Measurements from ENCODE around the gene ITGBL1.

ITGBL1 gene

DNA sequence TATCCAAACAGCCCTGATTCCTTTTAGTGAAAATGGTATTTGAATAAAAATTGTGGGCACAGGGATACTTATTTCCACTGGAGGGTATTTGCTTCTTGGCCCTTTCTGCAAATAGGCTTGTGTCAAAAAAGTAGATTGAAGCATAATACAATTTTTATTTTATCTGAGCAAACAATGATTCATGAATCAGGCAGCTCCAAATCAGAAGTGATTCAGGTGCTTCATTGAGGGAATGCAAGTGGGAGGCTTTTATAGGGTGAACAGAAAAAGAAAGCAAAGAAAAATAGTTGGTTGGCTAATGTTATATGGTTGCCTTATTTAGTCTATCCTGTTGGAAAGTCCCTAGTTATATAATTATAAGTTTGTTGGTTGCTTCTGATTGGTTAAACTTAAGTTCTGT lies 117.9 kb downstream of the ITGBL1 start:
- no peak for DNase-seq

DNA sequence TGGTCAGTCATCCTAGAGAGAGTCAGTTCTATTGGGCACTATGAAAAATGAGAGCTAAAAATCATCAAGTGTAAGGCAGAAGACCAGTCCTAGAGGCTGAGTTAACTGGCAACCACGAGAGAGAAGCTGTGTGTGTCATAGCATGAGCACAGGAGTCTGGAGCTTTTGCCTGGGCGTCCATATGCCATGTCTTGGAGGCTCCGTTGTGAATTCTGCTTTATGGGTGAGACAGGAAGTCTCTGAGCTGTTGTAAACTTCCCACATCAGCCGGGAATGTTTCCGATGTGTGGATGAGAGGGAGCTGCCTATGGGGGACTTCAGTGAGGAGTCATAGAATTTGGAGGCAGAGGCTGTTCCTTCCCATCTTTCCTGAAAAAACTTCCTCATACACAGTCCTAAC lies 120.0 kb downstream of the ITGBL1 start:
- DNase-seq = no peak

DNA sequence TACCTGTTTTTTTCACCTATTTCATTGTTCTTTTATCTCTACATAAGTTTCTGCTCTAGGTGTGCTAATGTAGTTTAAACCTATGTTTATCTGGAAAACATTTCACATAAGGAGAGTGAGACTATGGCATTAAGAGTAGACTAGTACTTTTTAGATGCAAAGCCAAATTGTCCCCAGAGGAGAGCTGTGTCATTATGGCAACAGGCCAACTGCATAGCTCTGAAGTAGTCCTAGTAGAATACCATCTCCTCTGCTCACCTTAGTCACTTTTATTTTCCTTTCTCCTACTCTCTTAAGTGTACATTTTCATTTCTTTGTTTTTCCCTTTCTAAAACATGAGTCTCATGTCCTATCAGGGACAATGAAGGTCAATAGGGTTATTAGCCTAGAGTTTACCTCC lies 123.1 kb downstream of the ITGBL1 start:
- peak in 2 of 3 experiments; percentile 20 to 27 for DNase-seq

DNA sequence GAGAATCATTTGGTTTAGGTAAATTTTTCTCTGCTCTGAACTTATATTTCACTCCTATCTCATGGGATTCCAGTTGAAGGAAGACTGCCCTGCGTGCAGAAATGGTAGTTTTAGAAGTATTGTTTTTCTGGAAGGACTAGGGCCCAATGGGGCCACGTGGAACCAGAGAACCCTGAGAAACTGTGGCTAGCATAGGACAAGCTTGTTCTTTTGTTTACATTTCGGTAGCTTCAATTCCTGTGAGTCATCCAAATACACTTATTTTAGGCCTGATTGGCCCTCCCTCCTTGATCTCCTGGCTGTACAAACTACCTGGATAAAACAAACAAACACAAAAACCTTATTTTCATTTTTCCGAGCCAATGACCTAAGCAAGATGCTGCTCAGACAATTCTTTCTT lies 124.0 kb downstream of the ITGBL1 start:
- peak in 1 of 3 experiments; percentile 47 for DNase-seq

DNA sequence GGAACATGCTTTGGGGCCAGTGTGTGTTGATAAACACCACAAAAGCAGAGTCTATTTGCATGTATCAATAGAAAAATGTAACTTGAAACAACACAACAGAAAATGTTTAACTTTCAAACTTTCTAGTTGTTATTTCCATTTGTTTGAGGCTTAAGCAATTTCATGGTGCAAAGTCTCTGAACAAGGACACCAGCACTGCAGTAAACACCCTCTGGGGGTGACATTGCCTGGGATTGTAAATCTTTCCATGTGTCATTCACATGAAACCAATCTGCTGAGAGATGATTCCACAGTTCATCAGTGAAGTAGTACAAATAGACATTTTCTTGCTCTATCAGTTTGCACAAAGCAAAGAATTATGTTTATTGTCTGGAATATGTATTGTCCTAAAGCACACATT lies 124.5 kb downstream of the ITGBL1 start:
- peak in 2 of 3 experiments; percentile 13 to 50 for DNase-seq

DNA sequence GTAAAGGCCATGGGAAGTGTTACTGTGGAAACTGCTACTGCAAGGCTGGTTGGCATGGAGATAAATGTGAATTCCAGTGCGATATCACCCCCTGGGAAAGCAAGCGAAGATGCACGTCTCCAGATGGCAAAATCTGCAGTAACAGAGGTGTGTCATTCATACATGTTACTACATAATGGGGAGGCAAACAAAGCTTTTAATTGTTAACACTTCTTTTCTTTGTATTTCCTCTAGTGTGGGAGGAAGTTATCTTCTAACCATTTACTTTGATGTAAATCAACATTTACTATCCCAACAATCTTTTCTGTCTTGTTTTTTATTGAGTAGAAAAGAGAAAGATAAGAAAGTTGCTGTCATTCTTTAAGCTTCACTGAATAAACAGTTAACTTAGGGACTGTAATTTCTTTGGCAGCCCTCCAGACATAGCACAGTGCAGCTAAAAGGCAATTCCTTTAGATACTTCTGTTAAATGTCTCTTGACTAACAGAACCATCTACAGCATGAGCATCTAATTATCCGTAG lies 126.9 kb downstream of the ITGBL1 start:
- DNase-seq = peak in 2 of 3 experiments; percentile 27 to 79

DNA sequence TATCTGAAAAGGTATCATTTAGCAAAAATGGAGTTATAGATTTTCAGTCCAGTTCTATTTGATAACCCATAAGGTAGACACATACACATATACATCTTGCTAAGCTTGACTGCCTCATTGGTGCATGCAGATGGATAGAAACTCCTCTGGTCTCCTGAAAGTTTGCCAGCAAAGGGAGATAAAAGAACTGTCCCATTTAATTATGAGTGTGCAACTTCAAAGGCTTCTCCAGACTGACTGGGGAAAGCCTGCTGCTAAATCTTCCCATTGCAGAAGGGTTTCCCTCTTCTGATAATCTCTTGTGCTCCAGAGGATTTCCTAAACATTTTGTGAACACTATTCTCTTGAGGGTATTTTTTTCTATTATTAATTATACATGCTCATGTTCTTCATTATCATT lies 131.9 kb downstream of the ITGBL1 start:
- DNase-seq = peak in 1 of 3 experiments; percentile 25

DNA sequence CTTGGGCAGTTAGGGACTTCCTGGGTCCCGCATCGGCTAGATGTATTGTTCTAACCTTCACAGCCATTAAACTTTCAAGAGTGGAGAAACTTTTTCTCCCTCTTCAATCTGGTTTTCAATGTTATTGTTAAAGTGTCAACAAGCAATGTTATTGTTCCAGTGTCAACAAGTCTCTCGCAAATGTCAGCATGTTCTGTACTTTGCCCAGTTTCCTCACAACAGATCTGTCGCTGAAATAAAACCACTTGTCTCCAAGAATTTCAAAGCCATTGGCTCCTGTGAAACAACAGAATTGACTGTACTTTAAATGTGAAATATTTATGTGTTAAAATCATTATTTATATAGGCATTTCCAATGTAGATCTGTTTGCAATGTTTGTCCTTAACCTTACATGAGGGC lies 138.0 kb downstream of the ITGBL1 start:
- no peak for DNase-seq

DNA sequence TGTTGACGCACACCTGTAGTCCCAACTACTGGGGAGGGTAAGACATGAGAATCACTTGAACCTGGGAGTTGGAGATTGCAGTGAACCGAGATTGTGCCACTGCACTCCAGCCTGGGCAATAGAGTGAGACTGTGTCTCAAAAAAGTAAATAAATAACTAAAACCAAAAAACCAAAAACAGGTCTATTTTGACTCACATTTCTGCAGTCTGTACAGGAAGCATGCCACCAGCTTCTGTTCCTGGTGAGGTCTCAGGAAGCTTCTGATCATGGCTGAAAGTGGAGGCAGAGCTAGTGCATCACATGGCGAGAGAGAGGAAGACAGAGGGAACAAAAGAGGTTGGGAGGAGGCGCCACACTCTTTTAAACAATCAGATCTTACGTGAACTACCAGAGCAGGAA lies 142.5 kb downstream of the ITGBL1 start:
- DNase-seq = no peak

DNA sequence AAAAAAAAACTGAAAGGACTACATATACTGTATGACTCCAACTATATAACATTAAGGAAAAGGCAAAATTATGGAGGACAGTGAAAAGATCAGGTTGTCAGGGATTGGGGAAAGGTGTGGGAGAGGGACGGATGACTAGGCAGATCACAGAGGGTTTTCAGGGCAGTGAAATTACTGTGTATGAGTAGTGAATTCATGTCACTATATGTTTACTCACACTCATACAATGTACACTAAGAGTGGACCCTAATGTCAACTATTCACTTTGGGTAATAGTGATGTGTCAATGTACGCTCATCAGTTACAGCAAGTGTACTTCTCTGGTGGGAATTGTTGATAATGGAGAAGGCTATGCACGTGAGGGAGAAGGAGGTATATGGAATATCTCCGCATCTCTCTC lies 144.3 kb downstream of the ITGBL1 start:
- DNase-seq = no peak

DNA sequence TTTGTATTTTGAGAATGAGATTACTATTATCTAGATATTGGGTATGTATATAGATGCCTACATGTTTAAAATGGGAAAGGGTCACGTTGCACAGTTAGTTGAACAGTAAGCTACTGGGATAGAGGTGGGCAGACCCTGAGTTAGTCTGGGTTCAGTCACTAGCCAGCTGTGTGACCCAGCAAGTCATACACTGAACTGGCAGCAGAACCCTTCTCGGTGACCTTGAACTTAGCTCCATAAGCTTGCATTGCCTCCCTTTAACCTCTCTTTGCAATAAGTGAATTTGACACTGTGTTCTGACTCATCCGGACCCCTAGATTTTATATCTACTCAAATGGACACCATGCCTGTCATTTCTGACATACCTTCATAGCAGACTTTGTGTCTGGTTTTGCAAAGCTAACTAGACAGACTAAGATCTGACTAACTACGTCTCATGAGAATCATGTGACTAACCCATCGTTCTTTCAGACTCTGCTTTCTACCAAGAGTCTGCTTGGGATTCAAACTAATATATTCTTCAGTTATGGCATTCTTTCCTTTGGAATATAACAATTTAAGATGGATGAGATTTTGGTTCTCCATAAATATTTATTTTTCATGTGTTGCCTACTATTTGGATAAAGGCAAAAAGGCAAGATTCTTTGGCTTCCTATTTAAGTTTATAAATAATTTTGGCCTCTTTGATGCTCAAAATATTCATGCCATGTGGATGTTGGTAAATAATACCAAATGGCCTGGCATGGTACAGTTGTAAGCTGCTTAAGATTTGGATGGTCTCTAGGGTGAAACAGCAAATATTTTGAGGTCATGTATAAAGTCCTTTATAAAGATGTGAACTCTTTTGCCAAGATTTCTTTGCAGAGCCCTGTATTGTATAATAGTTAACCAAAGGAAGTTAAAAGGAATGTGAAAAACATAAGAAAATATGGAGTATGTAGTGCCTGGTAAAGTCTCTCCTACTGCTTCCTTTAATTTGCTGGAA lies 159.3 kb downstream of the ITGBL1 start:
- no peak for DNase-seq

DNA sequence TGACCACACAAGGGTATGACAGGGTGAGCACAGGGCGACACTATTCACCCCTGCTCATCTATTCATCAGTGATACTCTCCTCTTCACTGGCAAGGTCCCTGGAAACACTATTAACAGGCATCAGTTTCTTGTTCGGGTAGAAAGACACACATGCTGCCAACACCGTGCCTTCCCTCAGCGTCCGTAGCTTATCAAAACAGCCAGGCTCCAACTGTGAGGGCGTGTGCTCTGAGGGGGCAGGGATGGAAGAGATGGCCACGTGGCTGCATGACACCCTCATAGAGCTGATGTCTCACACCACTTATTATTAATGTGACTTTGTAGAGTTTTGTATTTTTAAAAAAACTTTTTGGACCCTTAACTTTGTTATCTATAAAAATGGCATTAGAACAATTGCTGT lies 160.3 kb downstream of the ITGBL1 start:
- no peak for DNase-seq

DNA sequence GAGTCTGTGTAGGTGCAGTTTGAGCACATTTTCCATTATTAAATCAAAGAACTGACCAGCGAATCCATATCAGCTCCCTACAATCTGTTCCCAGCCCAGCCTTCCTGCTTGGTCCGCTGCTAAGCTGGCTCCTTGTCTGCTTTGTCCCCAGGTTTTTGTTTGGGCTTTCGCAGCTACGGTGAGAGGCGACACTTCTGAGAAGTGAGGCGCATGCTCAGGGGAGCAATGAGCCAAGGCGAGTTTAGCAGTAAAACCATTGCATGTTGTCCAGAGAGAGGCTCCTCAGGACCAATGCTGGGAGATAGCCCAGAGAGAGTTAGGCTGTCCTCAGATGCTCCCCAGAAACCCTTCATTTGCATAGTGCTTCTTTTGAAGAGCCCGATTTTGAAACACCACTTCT lies 162.0 kb downstream of the ITGBL1 start:
- peak in 1 of 3 experiments; percentile 61 for DNase-seq

DNA sequence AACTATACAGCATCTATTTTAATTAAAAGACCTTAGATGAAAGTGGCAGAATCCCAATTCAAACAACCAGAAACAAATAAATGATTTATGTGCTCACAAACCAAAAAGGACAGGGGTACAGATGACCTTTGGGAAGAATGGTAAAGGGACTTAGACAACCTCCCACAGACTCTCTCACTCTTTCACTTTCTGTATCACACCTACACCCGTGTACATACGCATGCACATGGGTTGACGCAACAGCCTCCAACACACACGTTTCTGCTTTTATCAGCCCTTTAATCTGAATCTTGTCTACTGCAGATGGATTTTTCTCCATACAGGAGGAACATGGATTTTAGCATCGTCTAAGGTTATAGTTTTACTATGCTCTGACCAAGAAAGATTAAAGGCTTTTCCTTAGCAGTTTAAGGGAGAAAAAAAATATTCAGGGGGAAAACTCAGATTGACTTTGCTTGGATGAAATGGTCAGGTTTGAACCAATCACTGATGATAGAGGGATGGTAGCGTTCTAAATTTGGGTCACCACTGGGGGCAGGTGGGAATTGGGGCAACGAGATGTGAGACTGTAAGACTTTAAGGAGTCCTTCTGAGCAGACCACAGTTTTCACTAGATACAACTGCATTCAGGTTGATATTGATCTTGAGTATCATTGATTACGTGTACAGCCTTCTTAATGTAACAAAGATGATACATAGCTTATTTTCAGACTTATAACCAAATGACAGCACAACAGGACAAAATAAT lies 166.1 kb downstream of the ITGBL1 start:
- no peak for DNase-seq

DNA sequence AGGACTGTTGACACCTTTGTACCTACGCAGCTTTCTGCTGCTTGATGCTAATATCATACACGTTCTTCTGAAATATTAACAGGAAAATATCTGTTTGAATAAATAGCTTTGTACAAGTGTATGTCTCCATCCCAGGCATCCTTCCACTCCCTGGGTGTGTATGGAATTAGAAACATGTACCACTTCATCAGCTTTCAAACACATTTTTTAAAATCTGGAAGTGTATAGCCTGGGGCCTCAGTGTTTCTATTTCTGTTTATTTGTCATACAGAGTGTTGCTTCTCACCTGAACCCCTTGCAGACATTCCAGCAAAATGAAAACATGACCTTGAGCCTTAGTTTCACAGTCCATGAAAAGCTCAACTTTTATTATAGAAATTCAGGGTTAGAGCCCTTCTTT lies 168.6 kb downstream of the ITGBL1 start:
- DNase-seq = no peak

DNA sequence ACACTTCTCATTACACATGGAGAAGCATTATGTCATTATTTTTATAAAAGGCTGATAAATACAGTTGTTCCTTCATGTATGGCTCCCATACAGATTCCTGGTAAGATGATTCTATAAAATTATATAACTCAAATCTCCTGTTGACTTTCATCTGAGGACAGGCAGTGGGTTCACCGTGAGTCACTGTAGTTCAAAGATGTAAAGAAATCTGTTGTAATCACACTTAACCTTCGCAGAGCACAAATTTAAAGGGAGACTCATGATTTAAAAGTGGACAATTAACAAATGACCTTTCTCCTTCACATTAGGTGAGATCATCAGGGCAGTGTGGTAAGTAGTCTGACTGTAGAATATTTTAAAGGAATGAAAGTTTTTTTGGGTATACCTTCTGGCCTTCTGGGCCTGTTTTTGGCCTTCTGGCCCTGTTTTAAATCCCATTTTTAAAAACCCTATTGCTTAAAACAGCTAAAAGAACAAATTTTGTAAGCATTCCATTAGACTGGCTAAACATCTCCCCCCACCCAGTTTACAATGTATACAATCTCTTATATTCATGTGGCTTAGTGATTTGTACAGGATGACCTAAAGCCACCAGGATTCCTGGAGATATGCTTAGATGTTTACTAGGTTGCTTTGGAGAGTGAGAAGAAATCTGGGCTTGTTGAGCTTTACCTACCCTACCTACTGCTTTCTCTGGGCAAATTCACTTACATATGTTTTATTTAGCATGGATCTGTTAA lies 171.2 kb downstream of the ITGBL1 start:
- DNase-seq = peak in 1 of 3 experiments; percentile 52

DNA sequence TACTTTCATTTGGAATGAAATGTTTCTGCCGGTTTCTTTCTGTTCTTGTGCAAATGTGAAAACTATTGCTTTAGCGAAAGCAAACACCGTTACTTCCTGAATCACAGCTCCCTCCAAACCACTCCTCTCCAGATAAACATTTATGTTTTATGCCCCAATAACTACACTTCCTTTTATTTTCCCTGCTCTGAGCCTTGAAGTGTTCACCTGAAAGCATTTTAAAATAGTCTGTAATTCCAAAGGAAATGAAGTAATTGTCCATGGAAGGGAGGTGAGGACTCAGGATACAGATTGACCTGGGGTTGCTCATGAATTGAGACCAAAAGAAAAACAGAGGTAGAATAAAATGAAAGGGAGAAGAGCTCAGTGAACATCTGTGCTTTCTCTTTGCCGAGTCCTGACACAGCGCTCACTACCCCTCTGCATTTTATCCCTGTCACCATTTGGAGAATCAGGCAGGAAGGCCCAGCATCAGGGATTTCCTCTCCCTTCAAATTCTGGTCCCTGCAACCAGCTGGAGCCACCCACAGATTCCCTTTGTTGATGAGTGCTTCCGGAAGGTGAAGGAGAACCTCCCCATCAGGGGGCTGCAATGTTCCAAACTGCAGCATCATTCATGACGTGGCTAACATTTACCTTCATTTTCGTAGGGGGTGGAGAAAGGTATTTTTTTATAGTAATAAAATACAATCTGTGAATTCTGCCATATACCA lies 171.9 kb downstream of the ITGBL1 start:
- peak; percentile 13 to 94 (median 81) for DNase-seq

DNA sequence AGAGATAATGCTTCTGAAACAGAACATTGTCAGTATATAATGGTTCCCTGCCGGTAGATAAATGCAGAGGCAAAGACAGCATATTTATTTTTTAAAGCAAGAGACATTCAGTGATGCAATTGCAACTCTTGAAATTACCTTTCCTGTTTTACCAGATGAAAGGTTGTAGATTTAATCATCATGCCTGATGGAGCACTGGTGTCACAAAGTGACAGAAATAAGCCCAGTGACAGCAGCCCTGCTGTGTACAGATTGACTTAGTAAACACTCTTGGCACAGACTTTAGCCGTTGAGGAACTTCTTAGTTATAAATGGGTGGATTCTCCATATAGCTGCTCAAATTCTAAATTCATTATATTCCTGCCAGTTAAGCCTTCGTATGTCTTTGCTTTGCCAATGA lies 172.5 kb downstream of the ITGBL1 start:
- DNase-seq = peak in 2 of 3 experiments; percentile 81 to 93

DNA sequence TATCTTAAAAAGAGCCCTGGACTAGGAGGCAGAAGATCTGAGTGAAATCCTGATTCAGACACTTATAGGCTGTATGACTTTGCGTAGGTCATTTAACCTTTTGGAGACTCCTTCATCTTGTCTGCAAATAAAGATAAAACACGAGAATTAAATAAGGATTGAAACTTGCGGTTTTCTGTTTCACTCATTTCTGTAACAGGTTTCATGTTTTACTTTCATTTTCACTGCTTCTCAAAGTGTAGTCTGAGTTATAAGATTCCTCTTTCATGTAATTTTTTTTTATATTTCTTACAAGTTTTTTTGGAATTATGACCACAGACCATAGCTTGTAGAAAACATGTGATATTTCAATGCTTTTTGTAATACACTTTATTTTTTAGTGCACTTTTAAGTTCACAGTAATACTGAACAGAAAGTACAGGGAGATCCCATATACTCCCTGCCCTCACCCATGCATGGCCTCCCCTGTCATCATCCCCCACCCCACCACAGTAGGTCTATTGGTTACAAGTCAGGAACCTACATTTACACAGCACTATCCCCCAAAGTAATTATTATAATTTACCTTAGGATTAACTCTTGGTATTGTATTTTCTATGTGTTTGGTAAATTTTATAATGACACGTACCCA lies 174.6 kb downstream of the ITGBL1 start:
- no peak for DNase-seq

DNA sequence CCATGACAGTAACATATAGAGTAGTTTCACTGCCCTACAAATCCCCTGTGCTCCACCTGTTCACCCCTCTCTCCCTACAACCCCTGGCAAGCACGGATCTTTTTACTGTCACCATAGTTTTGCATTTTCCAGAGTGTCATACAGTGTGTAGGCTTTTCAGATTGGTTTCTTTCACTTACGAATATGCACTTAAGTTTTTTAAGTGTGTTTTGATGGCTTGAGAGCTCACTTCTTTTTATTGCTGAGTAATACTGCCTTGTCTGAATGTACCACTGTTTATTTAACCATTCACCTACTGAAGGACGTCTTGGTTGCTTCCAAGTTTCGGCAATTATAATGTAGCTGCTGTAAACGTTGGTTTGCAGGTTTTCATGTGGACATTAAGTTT lies 175.1 kb downstream of the ITGBL1 start:
- DNase-seq = peak in 2 of 3 experiments; percentile 36 to 94

DNA sequence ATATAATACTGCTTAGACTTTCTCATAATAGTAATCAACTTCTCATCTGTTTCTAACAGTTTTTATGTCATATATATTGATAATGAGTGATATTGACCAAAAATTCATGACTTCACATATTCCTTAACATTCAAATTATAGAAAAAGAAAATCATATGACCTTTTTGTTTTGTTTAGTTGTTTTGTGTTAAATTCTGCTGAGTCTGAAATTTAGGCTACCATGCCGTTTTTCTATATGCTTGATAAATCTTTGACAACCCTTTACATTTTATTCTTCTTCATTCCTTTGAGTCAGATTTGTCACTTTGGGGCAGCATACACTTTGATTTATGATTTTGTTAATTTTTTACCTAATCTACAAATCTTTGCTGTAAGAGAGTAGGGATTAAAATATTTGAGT lies 176.4 kb downstream of the ITGBL1 start:
- no peak for DNase-seq

DNA sequence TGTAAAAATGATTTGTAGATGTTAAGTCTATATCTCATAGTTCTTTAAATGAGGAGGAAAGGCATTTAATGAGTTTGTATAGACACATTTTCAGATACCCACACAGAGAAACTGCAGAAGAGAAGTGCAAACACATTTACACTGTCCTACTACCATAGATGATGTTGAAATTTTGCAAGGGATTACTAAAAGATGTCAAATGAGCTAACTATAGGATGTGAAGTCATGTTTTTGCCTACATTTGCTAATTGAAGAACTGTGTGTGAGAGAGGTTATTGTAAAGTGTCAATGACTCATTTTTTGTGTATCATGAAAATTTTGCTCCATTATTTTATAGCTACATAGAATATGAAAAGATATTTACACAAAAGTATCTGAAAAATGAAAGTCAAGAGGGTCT lies 178.9 kb downstream of the ITGBL1 start:
- no peak for DNase-seq
